BJ (cell line): Measurements from ENCODE around the gene CCR3. TPM values are rescaled to one million over a fixed set of nuclear protein-coding genes. Genes with fewer than 3 reads are reported as not detected.

Source experiments
- CTCF ChIA-PET: fragments of 350-600 bp; formaldehyde crosslinking; extraction: SDS; loops from one replicate; lab custom pipeline; 2021; ENCODE audit warnings: antibody characterized with exemption, inconsistent platforms; lab: Yijun Ruan, JAX
- POLR2A ChIA-PET: fragments of 300-600 bp; sonication (Branson Sonifier 250); formaldehyde crosslinking; extraction: SDS; loops from one replicate; lab custom pipeline; 2021; ENCODE audit warnings: antibody characterized with exemption; lab: Charles Lee
- DNase-seq: peaks from one replicate; pipeline ENCODE4 v3.0.0-alpha.2; 2011; ENCODE audit warnings: low read depth
- H3K27me3 ChIP-seq: 2 replicates; pipeline ENCODE4 v1.6.0; 2011; ENCODE audit warnings: low read length; ENCODE audit not compliant: control insufficient read depth, insufficient read depth
- H3K36me3 ChIP-seq: 2 replicates; pipeline ENCODE4 v1.5.1; 2011; ENCODE audit warnings: low read length; ENCODE audit not compliant: control insufficient read depth, insufficient read depth
- H3K4me3 ChIP-seq: 2 replicates; pipeline ENCODE4 v1.5.1; 2011; ENCODE audit warnings: low read depth, mild to moderate bottlenecking, control low read depth, low read length
- CTCF ChIP-seq: IDR thresholded peaks from 2 replicates; pipeline ENCODE4 v1.5.1; 2011; ENCODE audit warnings: low read depth, mild to moderate bottlenecking, control low read depth, inconsistent platforms, low read length, moderate library complexity; ENCODE audit not compliant: insufficient read depth
- polyA plus RNA-seq: library from polyadenylated mRNA; depleted of rRNA; stranded (reverse); fragments of >200 nt; gene quantifications from 2 replicates; pipeline ENCODE4 v1.2.3, GENCODE V29; 2011

CCR3 gene
- polyA plus RNA-seq, 1 experiment: not detected

GRCh38 chr3:46239952-46240351 lies 2.3 kb upstream of the CCR3 start:
- Histone ChIP-seq H3K4me3 (no peak overlapping the region), H3K36me3 (no peaks in the 10 kb centered on the region), H3K27me3 (peaks cover 5% of the 10 kb centered on the region)
- no peak for DNase-seq
- ChIA-PET CTCF (no interaction called here), POLR2A (no interaction called here)
- no peak for TF ChIP-seq CTCF

GRCh38 chr3:46243560-46243959 lies 1.3 kb downstream of the CCR3 start:
- ChIA-PET POLR2A (no interaction called here), CTCF (interaction anchor here (0.6 kb wide), 2 partner anchors 11 to 114 kb away, joined by 3 read pairs; no protein-coding TSS in a partner anchor)
- Histone ChIP-seq H3K4me3 (no peak overlapping the region), H3K27me3 (peaks cover 1% of the 10 kb centered on the region), H3K36me3 (no peaks in the 10 kb centered on the region)
- TF ChIP-seq CTCF: no peak
- DNase-seq: no peak

GRCh38 chr3:46245146-46245545 lies 2.9 kb downstream of the CCR3 start:
- CTCF ChIA-PET: interaction anchor here (0.6 to 0.8 kb wide), 3 partner anchors 133 to 1711 kb away, joined by 3 to 4 read pairs (median 3); no protein-coding TSS in a partner anchor
- H3K27me3 ChIP-seq: no peaks in the 10 kb centered on the region; the same call in 1 of the 2 replicates

GRCh38 chr3:46252980-46253379 lies 10.7 kb downstream of the CCR3 start:
- POLR2A ChIA-PET: no interaction called here
- no peak for DNase-seq
- no peak overlapping the region for H3K4me3 ChIP-seq
- no peak for TF ChIP-seq CTCF
- peaks cover 2% of the 10 kb centered on the region for H3K27me3 ChIP-seq
- no peaks in the 10 kb centered on the region for H3K36me3 ChIP-seq
- CTCF ChIA-PET: interaction anchor here (1.0 kb wide), 1 partner anchor 15 kb away, joined by 3 read pairs; no protein-coding TSS in a partner anchor

More at GRCh38 chr3:46245146-46245545, 2.9 kb downstream of the CCR3 start:
- DNase-seq: no peak
- POLR2A ChIA-PET: no interaction called here
- H3K4me3 ChIP-seq: no peak overlapping the region
- H3K36me3 ChIP-seq: no peaks in the 10 kb centered on the region
- no peak for TF ChIP-seq CTCF

GRCh38 chr3:46258525-46258924 lies 16.3 kb downstream of the CCR3 start:
- no peak for DNase-seq
- H3K4me3 ChIP-seq: no peak overlapping the region
- TF ChIP-seq CTCF: no peak
- CTCF ChIA-PET: no interaction called here
- POLR2A ChIA-PET: no interaction called here
- H3K36me3 ChIP-seq: no peaks in the 10 kb centered on the region
- H3K27me3 ChIP-seq: no peaks in the 10 kb centered on the region
